ENCODE results near the gene ZNF774. TPM values are rescaled to one million over a fixed set of nuclear protein-coding genes. Genes with fewer than 3 reads are reported as not detected.
"Not testable (repeated sequence)": the region's sequence is repeated elsewhere in the genome, so short reads cannot be mapped to it uniquely, and the experiment has no call there.

The ZNF774 gene
- total RNA-seq, 2 experiments from 2014 or later = 0.68 to 1.1 TPM

DNA sequence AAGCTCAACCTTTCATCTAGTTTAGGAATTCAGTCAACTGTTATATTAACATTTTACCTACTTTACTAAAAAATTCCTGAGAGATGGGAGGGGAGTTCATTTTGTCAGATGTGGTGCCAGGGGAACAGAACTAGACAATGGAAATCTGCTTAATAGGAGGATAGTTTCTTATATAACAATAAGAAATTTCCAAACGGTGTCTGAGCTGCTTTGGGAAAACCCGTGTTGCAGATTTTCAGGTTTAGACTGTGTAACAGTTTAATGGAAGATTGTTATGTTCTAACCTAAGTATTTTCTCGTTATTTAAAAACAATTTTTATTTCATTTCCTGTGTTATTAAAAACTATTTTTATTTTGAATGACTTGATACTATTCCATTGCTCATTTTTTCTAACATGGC, 55.3 kb downstream of the ZNF774 start:
- peaks cover 19% of the 10 kb centered on the region for H3K36me3 Mint-ChIP-seq
- peaks cover 74% of the 10 kb centered on the region for H3K4me1 Mint-ChIP-seq (ENCODE audit: low read depth)
- H3K4me3 Mint-ChIP-seq = no peak overlapping the region
- peaks cover 3% of the 10 kb centered on the region for H3K9me3 Mint-ChIP-seq
- ChIA-PET POLR2A (interaction anchor here (1.0 to 2.0 kb wide), 7 partner anchors 9 to 71 kb away, joined by 3 to 19 read pairs (median 5); partner anchors contain the start of gene IQGAP1), CTCF (interaction anchor here (0.6 to 1.4 kb wide), 6 partner anchors 9 to 74 kb away, joined by 3 to 5 read pairs (median 4); partner anchors contain the start of gene IQGAP1)
- H3K27me3 Mint-ChIP-seq = no peaks in the 10 kb centered on the region
- no peak for DNase-seq
- intact Hi-C loops (cut with micrococcal nuclease) = loop anchor here (10.0 kb wide), 2 partner anchors 313 to 513 kb away; partner anchors contain the start of gene AP3S2
- peak overlapping the region; percentile 71 for H3K27ac Mint-ChIP-seq

DNA sequence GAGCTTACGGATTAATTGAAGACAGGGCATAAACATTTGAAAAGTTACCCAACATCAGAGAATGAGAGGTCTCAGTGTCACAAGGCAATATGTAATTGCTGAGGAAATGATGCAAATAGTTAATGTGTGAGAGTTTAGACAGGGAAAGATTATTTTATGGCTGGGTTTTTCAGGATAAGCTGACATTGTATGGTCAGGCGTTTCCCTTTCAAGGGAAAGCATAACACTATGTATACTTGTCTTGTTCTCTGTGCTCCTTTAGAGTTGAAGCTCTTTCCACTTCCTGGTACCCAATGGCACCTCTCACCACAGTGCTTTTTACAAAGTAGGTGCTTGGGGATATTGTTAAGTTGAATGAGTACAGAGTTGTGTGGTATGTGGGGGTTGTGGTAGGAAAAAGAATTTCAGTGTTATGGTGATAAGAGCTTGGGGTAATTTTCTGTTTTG, 55.8 kb downstream of the ZNF774 start:
- Mint-ChIP-seq H3K4me1 (ENCODE audit: low read depth) (peaks cover 77% of the 10 kb centered on the region), H3K36me3 (peaks cover 19% of the 10 kb centered on the region), H3K4me3 (peak overlapping the region; percentile 8), H3K9me3 (peaks cover 3% of the 10 kb centered on the region), H3K27me3 (no peaks in the 10 kb centered on the region), H3K27ac (peak overlapping the region; percentile 71)
- CTCF ChIA-PET = interaction anchor here (0.6 to 1.4 kb wide), 7 partner anchors 10 to 118 kb away, joined by 3 to 5 read pairs (median 4); no protein-coding TSS in a partner anchor
- peak; percentile 44 for DNase-seq
- intact Hi-C loops (cut with micrococcal nuclease) = loop anchor here (1.0 to 10.0 kb wide), 3 partner anchors 11 to 513 kb away; partner anchors contain the start of gene AP3S2
- POLR2A ChIA-PET = interaction anchor here (1.0 to 2.0 kb wide), 7 partner anchors 10 to 71 kb away, joined by 3 to 19 read pairs (median 5); partner anchors contain the start of gene IQGAP1

DNA sequence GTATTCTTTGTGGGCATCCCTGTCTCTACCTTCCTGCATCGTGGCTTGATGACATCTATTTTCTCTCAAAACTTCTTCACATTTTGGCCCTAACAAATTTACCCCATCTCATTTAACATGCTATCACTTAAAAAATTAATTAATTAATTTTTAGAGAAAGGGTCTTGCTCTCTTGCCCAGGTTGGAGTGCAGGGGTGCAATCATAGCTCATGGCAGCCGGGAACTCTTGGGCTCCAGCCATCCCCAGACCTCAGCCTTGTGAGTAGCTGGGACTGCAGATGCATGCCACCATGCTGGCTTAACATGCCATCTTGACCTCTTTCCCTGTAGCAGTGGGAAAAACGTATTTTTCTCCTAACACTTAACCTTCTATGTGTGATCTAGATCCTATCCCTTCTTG, 56.6 kb downstream of the ZNF774 start:
- Mint-ChIP-seq H3K4me3 (no peak overlapping the region), H3K4me1 (ENCODE audit: low read depth) (peaks cover 82% of the 10 kb centered on the region), H3K27ac (no peak overlapping the region), H3K9me3 (peaks cover 3% of the 10 kb centered on the region), H3K36me3 (peaks cover 19% of the 10 kb centered on the region), H3K27me3 (no peaks in the 10 kb centered on the region)
- intact Hi-C loops (cut with micrococcal nuclease) = loop anchor here (1.0 to 10.0 kb wide), 3 partner anchors 11 to 514 kb away; partner anchors contain the start of gene AP3S2
- CTCF ChIA-PET = interaction anchor here (0.6 to 1.2 kb wide), 2 partner anchors 46 to 117 kb away, joined by 3 to 5 read pairs; no protein-coding TSS in a partner anchor
- POLR2A ChIA-PET = interaction anchor here (1.2 to 2.0 kb wide), 5 partner anchors 10 to 70 kb away, joined by 3 to 19 read pairs (median 5); no protein-coding TSS in a partner anchor
- no peak for DNase-seq

DNA sequence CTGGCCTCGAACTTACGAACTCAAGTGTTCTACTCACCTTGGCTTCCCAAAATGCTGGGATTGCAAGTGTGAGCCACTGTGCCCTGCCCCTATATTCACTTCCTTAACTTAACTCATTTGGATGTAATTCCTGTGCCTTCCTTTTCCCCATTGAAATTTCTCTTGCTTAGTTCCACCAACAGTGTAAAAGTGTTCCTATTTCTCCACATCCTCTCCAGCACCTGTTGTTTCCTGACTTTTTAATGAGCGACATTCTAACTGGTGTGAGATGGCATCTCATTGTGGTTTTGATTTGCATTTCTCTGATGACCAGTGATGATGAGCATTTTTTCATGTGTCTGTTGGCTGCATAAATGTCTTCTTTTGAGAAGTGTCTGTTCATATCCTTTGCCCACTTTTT, 57.5 kb downstream of the ZNF774 start:
- CTCF ChIA-PET, H3K27ac Mint-ChIP-seq, H3K9me3 Mint-ChIP-seq, H3K27me3 Mint-ChIP-seq, H3K4me3 Mint-ChIP-seq, POLR2A ChIA-PET, DNase-seq: not testable (repeated sequence)
- peaks cover 81% of the 10 kb centered on the region for H3K4me1 Mint-ChIP-seq (ENCODE audit: low read depth)
- H3K36me3 Mint-ChIP-seq = peaks cover 16% of the 10 kb centered on the region
- intact Hi-C loops (cut with micrococcal nuclease) = loop anchor here (10.0 kb wide), 2 partner anchors 315 to 515 kb away; partner anchors contain the start of gene AP3S2

DNA sequence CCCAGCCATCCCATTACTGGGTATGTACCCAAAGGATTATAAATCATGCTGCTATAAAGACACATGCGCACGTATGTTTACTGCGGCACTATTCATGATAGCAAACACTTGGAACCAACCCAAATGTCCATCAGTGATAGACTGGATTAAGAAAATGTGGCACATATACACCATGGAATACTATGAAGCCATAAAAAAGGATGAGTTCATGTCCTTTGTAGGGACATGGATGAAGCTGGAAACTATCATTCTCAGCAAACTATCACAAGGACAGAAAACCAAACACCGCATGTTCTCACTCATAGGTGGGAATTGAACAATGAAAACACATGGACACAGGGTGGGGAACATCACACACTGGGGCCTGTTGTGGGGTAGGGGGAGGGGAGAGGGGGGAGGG, 58.2 kb downstream of the ZNF774 start:
- CTCF ChIA-PET, POLR2A ChIA-PET, H3K27ac Mint-ChIP-seq, H3K27me3 Mint-ChIP-seq, H3K9me3 Mint-ChIP-seq, DNase-seq, H3K4me3 Mint-ChIP-seq: not testable (repeated sequence)
- Mint-ChIP-seq H3K4me1 (ENCODE audit: low read depth) (peaks cover 81% of the 10 kb centered on the region), H3K36me3 (peaks cover 15% of the 10 kb centered on the region)
- intact Hi-C loops (cut with micrococcal nuclease) = loop anchor here (10.0 kb wide), 1 partner anchor 444 kb away; no protein-coding TSS in a partner anchor

DNA sequence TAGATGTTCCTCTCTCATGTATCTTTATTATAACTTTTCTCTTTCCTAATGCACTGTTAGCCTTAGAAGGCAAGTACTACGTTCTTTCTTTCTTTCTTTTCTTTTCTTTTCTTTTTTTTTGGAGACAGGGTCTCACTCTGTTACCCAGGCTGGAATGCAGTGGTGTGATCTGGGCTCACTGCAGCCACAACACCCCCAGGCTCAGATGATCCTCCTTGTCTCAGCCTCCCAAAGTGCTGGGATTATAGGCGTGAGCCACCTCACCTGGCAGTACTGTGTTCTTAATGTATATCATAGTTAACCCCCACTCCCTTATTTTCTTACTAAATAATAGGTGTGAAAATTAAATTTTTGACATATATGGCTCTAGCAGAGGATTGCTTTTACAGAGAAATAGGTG, 59.1 kb downstream of the ZNF774 start:
- Mint-ChIP-seq H3K9me3 (peaks cover 3% of the 10 kb centered on the region), H3K36me3 (peaks cover 18% of the 10 kb centered on the region), H3K4me3 (no peak overlapping the region), H3K4me1 (ENCODE audit: low read depth) (peaks cover 82% of the 10 kb centered on the region), H3K27me3 (no peaks in the 10 kb centered on the region), H3K27ac (no peak overlapping the region)
- DNase-seq = no peak
- CTCF ChIA-PET = no interaction called here
- intact Hi-C loops (cut with micrococcal nuclease) = loop anchor here (10.0 kb wide), 1 partner anchor 444 kb away; no protein-coding TSS in a partner anchor
- POLR2A ChIA-PET = interaction anchor here (0.9 to 1.2 kb wide), 2 partner anchors 15 to 24 kb away, joined by 3 to 4 read pairs; partner anchors contain the start of gene IQGAP1

Other genes starting within 250 kb of the ZNF774 start
- gene IDH2, start 249.8 kb upstream of the ZNF774 start, total RNA-seq = 100 to 1,000 TPM; 170 to 175 TPM
- 10 to 100 TPM; 13.1 to 16.7 TPM for gene SEMA4B, start 151.0 kb upstream of the ZNF774 start, total RNA-seq
- gene CIB1, start 118.3 kb upstream of the ZNF774 start, total RNA-seq = 100 to 1,000 TPM; 162 to 170 TPM
- gene GDPGP1, start 118.1 kb upstream of the ZNF774 start, total RNA-seq = 1 to 10 TPM; 8.0 to 9.2 TPM
- gene TTLL13, start 102.7 kb upstream of the ZNF774 start, total RNA-seq = under 1 TPM; 0.55 to 0.73 TPM
- 10 to 100 TPM; 25.3 to 28.6 TPM for gene NGRN, start 86.6 kb upstream of the ZNF774 start, total RNA-seq
- 100 to 1,000 TPM; 186 to 207 TPM for gene IQGAP1, start 36.0 kb downstream of the ZNF774 start, total RNA-seq
- gene CRTC3, start 177.6 kb downstream of the ZNF774 start, total RNA-seq = 10 to 100 TPM; 34.7 to 37.8 TPM